Activated CD4-positive, alpha-beta T cell treated with anti-CD3 and anti-CD28 coated beads, Interleukin-10, Interleukin-2, amounts not matched to agents 100 ng/mL and 50 ng/mL, durations not matched to agents 16 hours and 8 hours (primary cell): ENCODE data around the gene PRKN.

Experiments
- DNase-seq: peaks from one replicate; pipeline ENCODE4 v3.0.0-alpha.2; 2020

The PRKN gene

DNA sequence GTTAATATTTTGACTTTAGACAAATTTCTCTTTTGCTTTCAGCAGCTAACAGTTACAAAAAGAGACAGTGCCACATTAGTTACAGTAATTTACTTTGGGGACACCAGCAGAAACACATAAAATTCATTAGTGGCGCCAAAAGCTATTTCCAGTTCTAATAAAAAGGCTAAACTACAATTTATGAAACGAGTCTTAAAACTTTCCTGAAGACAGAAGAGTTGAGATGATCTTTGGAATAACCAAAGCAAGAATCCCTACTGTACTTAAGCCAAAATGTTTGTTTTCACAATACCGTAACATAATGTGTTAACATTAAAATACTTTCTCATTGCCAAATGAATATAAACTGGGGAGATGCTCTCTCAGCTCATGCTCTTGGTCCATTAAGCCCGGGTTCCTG is 1103.5 kb downstream of the PRKN start:
- no peak for DNase-seq

DNA sequence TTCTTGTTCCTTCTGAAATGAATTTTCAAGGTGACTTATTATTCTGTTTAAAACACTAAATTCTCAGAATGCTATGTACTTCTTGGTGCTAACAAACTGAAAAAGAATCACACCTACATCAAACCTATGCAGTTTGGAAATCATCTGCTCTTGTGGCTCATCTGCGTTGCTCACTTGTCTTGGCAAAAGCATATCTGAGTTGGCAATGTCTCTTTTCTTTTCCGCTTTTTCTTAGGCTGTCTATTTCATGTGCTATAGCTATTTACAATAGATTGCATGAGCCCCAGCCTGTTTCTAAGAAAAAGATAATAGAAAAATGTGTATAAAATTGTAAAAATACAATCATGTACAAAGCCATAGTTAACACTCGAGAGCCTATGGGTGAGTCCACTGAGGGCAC is 1104.8 kb downstream of the PRKN start:
- DNase-seq: no peak

DNA sequence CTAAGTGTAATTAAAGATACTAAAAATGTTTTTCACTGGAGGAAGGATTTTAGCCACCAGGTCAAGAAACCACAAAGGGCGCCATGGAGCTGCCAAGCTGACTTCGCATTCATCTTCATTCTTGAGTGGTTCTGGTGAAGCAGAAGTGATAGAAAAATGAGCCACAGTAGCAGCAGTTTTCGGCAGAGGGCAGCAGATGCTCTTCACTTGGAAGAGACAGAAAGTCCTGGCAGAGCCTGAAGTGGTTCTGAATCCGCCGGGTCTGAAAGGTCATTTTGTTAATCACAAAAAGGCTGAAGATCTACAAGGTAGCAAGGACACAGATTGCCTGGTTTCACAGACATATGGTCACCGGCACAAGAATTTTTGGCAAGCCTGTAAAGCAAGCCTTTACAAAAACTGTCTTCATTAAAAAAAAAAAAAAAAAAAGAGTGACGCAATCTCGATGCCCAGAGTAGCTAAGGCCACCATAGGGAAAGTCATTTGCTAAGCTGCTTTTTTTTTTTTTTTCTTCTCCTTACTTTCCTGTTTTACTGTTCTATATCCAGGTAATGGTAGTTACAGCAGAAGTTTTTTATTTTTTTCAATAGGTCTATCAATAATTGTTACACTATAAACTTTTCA is 1108.6 kb downstream of the PRKN start:
- DNase-seq: peak; percentile 4

DNA sequence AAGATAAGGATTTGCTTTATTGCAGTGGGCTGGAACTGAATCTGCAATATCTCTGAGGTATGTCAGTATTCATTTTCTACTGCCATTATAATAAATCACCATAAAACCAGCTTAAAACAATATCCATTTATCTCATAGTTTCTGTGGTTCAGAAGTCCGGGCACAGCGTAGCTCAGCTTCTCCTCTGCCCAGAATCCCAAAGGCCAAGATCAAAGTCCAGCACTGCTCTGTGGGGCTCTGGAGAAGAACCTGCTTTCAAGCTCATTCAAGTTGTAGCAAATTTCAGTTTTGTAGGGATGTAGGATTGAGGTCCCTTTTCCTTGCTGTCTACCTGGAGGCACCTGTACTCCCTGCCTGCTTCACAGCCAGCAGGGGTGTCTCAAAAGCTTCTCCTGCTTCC is 1113.9 kb downstream of the PRKN start:
- DNase-seq: no peak

DNA sequence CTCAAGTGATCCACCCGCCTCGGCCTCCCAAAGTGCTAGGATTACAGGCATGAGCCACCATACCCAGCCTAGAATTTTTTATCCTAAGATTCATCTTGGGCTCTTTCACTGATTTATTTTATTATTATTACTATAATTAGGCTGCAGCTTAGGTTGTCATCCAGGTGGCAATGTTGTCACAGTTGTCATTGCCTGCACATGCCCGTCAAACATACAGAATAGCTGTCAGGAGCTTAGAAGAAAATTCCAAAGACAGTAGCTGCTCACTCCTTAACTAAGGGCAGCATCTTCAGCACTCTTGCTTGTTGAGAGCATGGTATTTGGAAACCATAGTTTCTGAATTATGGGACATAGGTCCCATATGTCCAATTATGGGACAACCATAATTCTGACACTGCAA is 1118.8 kb downstream of the PRKN start:
- no peak for DNase-seq

DNA sequence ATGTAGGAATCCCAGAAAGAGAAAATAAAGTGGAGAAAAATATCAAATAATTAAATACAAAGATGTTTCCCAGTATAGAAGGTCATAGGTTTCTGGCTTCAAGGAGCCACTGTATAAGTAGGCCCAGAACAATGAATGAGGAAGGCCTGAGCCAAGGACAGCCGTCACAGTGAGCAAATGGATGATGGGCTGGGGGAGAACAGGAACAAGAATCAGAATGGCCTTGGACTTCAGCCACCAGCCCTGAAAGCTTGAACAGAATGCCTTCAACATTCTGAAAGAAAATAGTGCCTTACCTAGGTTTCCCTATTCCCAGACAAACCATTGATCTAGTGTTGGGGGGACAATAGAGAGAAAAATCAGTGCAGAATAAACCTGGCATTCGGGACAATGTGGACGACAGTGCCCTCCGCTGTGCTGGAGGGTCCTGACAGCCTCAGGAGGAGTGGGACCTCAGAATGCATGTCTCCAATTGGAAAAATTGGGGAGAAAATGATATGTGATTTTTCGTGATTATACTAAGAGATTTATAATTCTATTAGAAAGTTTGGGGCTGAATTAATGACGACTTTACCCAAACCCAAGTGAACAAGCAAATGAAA is 1119.8 kb downstream of the PRKN start:
- no peak for DNase-seq

DNA sequence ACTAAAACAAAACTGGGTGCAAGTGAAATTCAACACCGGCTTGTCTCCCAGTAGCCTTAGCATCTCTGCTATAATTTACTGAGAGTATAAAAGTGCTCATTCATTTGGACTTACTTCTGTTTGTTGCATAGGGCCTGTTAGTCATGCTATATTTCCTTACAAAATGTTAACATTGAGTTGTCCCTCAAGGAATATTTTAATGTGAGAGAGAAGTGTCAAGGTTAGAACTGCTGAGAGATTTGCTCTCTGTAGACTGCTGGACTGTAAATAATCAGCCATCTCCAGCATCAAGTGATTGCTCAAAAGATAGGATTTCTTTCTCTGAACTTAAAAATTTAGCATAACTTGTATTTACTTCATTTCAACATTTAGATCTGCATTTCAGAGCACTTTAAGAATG is 1125.2 kb downstream of the PRKN start:
- DNase-seq: no peak

DNA sequence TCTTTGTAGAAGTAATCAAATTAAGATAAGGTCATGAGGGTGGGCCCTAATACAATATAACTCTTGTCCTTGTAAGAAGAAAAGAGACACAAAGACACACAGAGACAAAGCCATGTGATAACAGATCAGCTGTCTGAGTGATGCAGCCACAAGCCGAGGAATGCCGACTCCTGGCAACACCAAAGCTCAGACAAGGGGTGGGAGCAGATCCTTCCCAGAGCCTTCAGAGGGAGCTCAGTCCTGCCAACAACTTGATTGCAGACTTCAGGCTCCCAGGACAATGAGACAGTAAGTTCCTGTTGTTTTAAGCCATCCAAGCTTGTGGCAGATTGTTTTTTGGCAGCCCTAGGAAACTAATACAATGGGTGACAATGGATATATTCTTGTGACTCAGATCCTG is 1128.7 kb downstream of the PRKN start:
- DNase-seq: no peak

DNA sequence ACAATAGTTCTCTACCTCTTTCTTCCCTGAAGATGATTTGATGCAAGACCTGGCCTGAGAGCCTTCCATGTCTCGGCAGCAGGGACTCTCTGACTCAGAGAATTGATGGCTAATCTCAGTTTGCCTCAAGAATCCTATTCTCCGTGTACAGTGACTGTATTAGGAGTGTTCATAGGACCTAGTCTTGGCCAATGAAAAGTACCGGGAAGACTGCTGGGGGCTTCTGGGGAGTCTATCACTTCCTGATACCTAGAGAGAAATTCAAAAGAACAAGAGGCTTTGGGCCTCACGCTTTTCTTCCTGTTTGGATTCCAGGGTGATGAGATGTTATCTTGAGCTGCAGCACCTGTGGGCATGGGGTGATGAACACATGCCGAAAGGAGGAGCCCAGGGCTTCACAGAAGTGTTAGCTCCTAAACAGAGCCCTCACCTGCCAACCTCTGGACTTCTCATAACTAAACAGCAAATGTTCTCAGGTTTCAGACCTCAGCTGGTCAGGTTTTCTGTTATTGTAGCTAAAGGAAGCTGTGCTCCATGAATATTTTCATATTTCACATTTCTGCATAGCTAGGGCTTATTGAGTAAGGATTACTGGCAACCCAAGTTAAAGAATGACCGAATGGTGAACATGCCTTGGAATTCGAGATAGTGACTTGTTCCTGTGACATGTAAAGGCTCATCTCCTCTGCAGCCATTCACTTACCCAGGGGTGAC is 1130.6 kb downstream of the PRKN start:
- no peak for DNase-seq

DNA sequence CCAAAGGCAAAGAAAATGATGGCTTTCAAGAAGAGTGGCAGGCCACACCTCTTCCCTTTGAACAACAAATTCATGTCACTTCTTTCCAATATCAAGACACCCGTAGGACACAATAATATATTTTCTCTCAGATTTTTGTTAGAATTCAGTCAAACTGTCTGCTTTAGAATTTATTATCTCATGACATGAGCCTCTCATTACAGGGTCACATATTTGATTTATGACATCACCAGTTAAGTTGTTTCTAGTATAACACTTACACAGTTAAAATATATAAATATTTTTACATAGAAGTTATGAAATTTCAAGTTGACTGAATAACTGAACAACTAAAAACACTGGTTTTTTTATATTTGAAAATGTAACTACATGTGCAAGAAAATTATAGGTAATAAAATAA is 1133.2 kb downstream of the PRKN start:
- no peak for DNase-seq

DNA sequence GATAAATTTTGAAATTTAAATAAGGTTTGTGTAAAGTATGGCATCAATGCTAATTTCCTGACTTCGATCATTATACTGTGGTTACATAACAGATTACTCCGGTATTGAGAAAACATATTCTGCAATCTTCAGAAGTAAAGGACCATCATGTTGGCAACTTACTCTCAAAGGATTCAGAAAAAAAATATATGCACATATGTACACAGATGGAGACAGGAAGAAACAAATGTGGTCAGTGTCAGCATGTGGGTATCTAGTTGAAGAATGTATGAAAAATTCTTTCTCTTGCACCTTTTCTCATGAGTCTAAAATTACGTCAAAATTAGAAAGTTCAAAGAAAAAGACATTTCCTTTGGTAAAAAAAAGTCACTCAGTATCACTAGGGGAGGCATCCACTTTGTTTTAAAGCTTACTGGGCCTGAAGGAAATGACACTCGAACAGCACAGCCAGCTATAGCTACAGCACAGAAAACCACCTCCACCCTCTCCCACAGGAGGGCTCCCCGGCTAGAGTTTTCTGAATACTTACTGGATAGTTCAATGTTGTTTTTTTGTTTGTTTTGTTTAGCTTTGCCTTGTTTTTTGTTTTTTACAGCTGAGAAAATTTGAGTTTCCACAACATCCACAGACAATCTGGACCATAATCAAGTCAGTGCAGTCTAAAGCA is 1136.5 kb downstream of the PRKN start:
- no peak for DNase-seq

DNA sequence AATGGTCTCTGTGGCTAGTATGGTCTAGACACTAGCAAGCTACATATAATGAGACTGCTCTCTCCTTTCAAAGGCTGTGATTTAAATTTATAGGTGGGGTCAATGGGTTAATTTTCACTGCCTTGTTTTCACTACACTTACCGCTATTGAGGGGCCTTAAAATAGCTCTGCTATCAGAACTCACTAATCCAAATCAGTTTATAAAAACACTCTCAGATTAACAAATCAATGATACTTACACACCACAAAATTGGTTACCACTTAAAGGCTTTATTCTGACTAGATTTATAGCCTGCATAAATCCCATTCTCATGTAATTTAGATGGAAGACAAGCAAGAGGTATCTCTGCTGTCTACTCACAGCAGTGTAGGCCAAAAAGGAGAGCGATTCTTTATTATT is 1140.7 kb downstream of the PRKN start:
- DNase-seq: no peak

DNA sequence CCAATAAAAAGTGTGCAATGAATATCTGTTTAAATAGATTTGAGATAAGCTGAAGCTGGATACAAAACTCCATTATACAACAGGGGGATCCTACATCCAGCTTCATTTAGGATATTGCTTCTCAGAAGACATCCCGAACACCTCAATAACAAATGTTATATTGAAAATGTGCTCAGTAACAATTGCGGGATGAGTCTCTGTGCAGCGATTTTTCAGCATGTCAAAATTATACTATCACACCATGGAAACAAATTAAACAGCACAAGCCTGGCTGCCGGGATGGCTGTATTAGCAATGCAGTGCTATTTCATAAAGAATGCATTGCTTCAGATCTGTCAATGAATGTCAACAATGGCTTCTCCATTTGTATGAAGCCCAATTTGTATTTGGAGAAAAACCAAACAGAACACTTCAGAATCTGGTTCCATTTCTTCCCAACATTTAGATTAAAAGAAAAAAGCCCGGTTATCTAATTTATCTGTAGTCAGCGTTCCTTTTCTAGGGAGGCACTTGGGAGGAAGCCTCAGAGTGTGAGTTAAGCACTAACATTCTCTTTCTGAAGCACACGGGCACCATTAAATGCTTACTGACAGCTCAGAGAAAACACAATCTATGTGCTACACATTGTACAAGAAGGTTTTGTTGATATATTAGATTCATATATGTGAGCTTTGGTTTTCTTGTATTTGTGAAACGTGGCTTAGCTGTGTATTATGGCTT is 1142.8 kb downstream of the PRKN start:
- no peak for DNase-seq

DNA sequence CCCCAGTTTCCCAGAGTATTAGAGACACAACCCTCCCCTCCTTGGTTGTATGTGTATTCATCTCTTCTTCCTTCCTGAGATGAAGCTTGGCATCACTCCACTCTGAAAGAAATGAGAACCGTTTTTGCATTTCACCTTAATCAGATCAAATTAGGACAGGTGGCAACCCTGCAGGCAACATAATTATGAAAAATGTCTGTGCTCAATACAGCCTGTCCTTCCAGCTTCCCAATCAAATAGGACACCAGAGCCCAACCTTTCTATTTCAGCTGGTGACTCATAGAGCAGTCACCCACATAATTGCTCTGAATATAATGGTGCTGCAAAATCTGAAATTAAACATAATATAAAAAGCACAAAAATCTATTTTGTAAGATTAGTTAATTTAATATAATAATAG is 1143.5 kb downstream of the PRKN start:
- no peak for DNase-seq

DNA sequence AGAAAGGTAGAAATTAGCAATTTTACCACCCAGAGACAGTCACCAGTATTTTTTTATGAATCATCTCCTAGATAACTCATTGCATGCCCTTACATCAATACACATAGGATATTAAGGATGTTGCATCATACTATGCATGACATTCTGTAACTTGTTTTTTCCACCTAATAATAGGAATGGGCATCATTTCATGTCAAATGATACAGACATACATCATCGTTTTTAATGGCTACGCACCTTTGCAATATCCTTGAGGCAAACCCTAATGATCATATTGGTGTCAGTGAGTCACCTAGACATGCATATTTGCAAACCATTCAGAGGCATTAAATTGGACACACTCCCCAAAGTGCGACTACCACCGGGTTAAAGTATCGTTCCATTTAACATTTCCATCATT is 1144.0 kb downstream of the PRKN start:
- DNase-seq: no peak

DNA sequence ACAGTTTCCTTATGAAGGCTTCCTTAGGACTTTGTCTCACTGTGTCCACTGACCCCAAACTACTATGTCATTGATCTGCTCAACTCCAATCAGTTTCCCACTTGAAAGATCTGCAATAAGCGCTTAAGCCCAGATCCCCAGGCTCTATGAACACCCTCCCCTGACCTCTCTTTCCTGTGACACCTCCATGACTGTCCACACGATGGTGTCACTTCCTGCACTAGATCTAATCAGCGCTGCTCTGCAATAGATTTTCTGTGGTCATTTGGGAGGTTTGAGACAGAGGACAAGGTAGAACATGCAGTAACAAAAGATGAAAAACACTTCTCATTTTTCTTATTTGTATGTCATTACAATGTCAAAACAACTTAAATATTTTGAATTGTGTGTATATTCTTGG is 1149.1 kb downstream of the PRKN start:
- peak; percentile 1 for DNase-seq

DNA sequence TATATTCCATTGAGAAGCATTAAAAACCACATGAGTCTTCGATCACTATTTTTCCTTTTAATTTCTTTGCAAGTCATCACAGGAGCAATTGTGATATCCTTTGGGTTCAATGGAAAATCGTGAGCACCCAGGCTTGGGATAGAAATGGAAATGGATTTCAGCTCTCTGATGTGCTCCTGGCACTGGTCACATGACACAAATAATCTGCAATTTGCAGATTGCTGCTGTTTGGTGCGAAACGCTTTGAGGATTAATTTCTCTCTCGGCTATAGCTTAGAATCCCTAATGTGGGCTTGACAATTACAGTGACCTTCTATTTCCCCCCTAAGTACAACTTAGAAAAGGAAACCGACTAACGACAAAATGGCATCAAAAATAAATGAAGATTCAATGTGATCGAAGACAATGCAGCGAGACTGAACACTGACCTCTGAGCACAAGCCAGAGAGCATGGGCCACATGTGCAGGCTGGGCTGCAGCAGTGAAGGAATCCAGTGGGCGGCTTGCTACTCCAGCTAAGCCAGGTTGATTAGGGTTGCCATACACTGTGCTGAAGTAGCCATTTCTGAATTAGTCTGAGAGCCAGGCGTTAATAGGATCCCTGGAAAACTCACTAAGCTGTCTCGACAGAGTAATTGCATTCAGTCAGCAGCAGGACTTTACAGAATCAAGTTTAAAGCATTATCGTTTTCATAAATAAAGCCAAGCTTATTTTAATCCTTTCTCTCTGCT is 1151.9 kb downstream of the PRKN start:
- no peak for DNase-seq

DNA sequence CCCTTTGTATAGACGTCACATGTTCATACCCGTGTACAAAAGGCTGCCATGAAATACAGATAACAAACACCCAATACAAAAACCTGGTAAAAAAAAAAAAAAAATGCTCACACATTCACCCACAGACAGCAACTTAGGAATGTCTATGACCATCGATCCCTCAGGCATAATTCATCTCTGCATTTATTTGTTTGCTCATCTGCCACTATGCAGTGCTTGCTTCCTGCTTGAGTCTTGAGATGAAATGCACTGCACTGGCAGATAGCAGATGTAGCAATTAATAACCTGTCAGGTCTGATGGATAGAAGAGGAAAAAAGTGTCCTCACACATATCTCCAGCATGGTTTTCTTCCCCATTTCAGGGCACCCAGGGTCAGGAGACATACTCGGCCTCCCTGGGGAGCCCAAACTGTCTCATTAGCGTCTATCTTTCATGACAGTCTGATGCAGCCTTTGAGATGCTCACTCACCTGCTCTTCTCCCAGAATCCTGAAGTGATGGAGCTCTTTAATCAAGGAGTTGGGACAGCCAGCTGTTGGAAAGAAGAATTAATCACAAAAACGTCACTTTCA is 1158.6 kb downstream of the PRKN start:
- DNase-seq: no peak

DNA sequence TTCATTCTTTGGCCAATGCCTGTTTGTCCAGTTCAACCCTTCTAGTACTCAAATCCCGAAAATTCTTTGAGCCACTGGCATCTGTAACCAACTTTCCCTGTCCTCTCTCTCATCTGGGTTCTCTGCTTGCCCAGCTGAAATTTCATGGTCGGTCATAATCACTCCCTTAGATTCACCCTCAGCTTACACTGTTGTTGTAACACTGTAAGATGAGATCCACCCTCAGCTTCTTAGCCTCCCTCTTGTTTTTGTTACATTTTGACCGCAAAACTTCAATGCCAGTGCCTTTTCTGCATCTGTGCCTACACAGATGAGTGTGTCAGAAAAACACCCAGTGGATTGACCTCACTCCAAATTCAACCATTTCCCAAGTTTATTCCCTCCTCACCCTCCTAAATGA is 1162.6 kb downstream of the PRKN start:
- DNase-seq: no peak

DNA sequence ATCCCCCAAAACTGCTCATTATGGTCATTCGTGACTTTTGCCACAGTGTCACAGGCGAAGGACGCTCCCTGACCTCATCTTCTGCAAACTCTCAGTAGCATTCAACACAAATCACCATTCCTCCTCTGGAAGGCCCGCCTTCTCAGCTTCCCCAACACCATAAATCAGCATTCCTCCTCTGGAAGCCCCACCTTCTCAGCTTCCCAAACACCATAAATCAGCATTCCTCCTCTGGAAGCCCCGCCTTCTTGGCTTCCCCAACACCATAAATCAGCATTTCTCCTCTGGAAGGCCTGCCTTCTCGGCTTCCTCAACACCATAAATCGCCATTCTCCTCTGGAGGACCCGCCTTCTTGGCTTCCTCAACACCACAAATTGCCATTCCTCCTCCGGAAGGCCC is 1165.7 kb downstream of the PRKN start:
- DNase-seq: no peak

DNA sequence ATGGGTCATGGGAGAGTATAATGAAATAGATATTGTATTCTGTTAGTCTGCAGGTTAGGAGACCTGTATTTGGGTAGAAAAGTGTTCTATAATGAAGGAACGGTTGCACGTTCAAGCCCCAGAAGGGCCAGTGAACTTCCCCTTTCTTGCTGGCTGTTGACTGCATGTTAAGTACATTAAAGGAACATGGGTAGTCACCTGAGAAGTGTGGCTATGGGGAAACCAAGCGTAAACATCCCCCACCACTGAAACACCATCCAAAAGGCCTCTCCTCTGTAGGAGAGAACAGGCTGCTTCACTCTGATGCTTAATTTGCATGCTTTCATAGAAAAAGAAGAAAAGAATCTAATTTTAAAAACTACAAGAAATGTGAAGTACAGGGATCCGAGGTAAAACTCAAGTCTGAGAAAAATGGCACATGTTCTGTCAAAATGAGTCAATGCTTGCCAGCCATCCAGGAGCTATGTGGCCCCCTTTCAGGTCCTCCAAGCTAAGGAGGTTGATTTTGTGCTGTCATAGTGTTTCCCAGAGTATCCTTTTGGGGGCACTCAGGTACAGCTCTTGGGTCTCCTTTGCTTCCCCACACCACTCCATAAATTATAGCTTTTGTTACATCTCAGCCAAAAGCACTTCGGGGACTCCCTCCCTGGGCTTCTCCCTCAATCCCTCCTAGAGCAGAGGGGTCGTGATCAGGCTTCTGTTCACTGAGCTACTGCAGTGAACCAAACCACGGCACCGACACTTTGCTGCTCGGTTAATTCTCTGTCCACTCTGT is 1170.0 kb downstream of the PRKN start:
- DNase-seq: no peak

DNA sequence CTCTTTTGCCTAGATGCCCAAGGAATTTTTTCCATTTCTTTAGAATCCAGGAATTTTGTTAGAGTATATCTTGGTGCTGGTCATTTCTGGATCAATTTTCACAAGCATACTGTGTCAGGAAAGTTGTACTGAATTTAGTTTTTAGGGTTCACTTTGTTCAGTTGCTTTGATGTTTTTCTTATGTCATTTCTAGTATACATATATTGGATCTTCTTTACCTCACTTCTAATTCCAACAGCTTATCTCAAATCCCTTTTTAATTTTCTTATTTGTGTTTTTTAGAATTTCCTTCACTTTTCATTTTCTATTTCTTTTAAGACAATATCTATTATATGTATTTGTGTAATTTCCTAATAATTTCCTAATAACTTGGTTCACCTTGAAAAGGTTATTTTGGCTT is 1172.7 kb downstream of the PRKN start:
- DNase-seq: no peak
